ENCODE data around the gene DTWD2.
"Not testable (repeated sequence)": the region's sequence is repeated elsewhere in the genome, so short reads cannot be mapped to it uniquely, and the experiment has no call there.

The DTWD2 gene, protein sequence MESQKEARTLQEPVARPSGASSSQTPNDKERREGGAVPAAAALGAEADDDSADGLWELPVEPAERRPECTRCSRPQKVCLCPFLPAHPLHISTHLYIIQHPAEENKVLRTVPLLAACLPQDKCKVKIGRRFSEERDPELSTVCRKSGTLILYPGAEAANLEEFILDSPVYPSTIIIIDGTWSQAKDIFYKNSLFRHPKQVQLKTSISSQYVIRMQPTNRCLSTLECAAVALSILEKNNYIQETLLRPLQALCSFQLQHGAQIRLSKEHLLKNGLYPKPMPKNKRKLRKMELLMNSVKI

DNA sequence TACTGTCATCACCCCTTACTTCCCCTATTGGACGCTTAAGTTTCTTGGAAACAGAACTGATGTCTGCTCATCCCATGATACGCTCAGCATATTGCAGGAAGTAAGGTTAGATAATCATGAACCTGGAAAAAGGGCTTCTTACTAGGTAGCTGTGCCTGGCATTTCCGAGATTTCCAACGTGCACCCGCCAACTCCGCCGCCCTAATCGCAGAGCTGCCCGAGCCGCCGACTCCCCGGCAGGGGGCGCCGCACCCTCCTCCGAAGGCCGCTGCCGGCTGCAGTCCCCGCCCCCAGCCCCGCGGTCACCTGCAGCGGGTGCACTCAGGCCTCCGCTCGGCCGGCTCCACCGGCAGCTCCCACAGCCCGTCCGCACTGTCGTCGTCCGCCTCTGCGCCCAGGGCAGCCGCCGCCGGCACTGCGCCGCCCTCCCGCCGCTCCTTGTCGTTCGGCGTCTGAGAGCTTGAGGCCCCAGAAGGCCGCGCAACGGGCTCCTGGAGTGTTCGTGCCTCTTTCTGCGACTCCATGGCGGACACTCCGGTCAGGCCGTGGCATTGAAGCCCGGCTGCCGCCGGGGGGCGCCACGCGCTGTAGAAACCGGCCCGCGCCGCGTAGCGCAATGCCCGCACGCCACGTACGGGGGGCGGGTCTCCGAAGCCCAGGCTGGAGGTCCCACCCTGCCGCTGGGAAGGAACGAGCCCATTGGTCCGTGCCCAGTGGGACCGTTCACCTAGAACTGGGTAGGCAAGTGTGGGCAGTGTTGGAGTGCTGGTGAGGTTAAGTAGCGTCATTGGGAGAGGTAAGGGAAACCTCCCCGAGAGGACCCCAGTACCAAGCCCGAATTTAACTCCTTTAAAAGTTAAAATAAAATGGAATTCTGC lies at the start of gene DTWD2:
Gene DTWD2 (minus strand): TSS at position 560 of the 878 bp plus-strand sequence. CDS start 36 bp downstream, at position 524.
- DNase-seq: peak; percentile 94

- DNase-seq: no peak
These were observed 49.3 kb upstream of the DTWD2 start for GRCh38 chr5:119037496-119038215.

DNA sequence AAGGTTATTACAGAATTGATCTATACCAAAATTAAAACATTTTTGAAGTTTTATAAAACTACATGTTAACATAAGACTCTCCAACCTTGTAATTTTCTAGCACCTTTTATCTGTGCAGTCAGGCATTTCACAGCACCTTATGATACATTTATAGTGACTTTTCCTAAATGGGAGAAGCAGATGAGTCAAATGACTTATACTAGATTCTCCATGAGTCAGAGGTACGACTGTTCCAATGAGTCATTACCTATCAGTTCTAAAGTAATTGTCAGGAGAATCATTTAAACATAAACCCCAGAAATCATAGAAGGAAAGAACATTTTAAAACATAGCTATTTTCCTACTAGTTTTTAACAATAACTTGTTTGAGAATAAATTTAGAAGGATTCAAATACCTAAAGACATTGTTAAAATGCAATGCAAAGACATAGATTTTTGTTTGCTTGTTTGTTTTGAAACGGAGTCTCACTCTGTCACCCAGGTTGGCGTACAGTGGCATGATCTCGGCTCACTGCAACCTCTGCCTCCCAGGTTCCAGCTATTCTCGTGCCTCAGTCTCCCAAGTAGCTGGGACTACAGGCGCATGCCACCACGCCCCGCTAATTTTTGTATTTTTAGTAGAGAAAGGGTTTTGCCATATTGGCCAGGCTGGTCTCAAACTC lies 47.9 kb upstream of the DTWD2 start:
- DNase-seq: no peak

GRCh38 chr5:119033135-119033534 lies 44.8 kb upstream of the DTWD2 start:
- DNase-seq: no peak

DNA sequence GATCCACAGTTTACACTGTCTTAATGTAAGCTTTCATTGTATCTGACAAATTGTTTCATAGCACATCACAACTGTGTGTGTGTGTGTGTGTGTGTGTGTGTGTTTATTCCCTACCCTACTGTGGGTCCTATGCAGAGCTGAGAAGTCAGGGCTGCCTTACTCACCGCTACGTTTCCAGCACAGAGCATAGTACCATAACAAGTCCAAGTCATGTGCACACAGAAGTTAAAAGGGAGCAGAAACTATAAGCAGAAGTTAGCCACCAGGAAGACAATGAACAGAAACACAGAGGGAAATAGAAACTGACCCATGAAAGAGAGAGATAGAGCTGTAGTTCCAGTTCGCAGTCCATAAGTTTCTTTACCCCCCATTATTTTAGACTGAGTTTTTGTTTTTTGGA lies 44.3 kb upstream of the DTWD2 start:
- DNase-seq: no peak

DNA sequence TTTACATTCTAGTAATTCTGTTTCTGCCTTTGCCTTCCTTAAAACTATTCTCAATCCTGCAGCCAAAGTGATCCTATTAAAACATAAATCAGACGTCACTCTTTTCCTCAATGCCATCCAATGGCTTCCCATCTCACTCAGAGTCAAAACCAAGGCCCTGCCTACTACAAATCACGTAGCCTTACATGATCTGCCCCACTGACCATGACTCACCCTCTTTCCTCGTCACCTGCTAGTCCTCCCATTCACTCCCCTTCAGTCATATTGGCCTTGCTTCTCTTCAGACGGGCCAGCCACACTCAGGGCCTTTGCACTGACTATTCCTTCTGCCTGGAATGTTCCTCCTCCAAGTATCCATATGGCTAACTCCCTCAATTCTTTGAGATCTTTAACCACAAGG lies 43.6 kb upstream of the DTWD2 start:
- DNase-seq: no peak

- DNase-seq: peak; percentile 27
These were observed 42.9 kb upstream of the DTWD2 start for GRCh38 chr5:119031011-119031886.

- DNase-seq: no peak
These were observed 40.2 kb upstream of the DTWD2 start for GRCh38 chr5:119028575-119028974.

DNA sequence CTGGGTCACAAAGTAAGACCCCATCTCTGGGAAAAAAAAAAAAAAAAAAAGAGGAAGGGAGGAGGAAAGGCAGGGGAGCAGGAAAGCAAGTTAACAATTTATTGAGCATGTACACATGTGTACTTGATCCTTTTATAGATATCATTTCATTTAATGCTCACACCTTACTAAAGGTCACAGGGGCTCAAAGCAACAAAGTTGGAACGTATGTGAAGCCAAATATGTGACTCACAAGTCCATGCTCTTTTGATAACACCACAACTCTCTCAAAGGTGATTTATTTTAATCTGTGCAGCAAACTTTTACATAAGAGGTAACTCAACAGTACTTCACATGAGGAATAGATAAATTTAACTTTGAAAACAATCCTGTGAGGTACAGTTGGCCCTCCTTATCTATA lies 34.4 kb upstream of the DTWD2 start:
- no peak for DNase-seq

- peak; percentile 51 for DNase-seq
These were observed 33.8 kb upstream of the DTWD2 start for GRCh38 chr5:119022017-119022745.

- DNase-seq: no peak
These were observed 32.9 kb upstream of the DTWD2 start for GRCh38 chr5:119021149-119021732.

- no peak for DNase-seq
These were observed 31.6 kb upstream of the DTWD2 start for GRCh38 chr5:119019949-119020348.

DNA sequence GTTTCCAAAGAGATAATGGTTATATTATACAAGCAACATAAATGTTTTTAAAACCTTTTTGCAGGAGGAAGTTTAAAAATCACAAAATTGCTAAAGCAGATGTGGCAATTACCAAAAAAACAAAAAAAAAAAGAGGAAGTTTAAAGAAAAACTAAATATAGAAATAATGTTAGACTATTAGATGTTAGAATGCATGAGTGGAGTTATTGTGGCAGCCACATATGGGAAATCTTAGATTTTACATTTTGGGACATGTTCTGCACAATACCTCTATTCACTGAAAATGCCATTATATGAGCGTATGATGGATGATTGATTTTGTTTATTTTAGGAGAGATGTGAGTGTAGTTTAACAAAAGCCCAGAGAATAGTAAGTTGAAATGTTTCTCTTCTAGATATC lies 31.2 kb upstream of the DTWD2 start:
- DNase-seq: no peak

GRCh38 chr5:119017994-119018393 lies 29.6 kb upstream of the DTWD2 start:
- DNase-seq: no peak

- no peak for DNase-seq
These were observed 27.9 kb upstream of the DTWD2 start for GRCh38 chr5:119016125-119016774.

DNA sequence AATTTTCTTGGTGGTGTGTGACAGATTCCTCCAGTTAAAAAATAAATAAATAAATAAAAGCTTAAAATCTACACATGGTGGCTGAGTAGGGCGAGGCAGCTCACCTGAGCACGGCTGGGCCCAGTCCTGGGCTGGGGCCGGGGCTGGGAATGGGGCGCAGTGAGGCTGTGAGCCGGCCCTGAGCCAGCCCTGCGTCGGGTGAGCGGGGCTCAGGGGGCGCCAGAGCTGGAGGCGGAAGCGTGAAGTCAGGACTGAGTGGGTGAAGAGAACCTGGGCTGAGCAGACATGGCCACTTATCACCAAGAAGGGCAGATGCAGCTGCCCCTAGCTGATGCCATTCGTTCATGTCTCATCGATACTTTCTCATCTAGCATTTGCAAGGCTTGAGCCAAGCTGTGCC lies 22.8 kb upstream of the DTWD2 start:
- DNase-seq: no peak

GRCh38 chr5:119010206-119010605 lies 21.9 kb upstream of the DTWD2 start:
- DNase-seq: no peak

DNA sequence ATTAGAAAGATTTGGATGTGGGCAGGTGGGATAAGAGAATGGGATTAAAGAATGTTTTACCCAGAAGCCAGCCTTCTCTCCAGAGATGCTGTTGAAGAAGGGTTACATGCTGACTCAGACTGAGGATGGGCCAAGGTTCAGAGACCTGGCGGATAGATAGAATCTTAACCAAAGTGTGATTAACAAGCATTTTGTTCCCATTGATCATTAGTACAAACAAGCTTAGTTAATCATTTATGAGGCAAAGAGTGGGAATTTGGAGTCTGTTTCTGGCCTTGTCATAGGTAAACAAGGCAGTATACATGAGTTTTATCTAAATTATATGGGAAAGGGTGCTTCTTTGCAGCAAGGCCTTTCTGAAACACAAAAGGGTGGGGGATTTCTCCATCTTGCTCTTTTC lies 20.8 kb upstream of the DTWD2 start:
- DNase-seq: no peak

GRCh38 chr5:118999696-119000095 lies 11.3 kb upstream of the DTWD2 start:
- no peak for DNase-seq

DNA sequence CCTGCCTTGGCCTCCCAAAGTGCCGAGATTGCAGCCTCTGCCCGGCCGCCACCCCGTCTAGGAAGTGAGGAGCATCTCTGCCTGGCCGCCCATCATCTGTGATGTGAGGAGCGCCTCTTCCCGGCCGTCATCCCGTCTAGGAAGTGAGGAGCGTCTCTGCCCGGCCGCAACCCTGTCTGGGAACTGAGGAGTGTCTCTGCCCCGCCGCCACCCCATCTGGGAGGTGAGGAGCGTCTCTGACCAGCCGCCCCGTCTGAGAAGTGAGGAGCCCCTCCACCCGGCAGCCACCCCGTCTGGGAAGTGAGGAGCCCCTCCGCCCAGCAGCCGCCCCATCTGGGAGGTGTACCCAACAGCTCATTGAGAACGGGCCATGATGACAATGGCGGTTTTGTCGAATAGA lies 10.5 kb upstream of the DTWD2 start:
- DNase-seq: not testable (repeated sequence)

All from CD4-positive, alpha-beta T cell treated with Interleukin-17A for 1 hour (primary cell).